ENCODE results near the gene C2orf76. TPM values are rescaled to one million over a fixed set of nuclear protein-coding genes. Genes with fewer than 3 reads are reported as not detected.

The C2orf76 gene
- total and polyA plus RNA-seq, 7 donors = 11.1 to 26.4 (median 17.6) TPM

DNA sequence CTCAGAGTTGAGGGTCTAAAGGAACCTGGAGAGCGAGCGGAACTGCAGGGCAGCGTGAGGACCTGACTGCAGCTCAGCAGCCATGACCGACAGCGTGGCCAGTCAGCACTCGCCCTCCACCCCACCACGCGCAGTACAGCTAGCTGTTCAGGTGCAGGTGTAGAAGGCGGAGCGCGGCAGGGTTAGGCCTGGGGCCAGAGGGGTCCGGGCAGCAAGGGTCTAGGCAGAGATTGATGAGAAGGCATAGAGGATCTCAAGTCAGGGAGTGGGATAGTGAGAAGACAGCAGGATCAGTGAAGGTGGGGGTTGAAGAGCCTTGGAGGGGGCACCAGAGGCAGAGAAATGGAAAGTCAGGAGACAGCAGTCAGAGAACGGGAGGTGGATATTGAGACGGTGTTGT is 72.0 kb downstream of the C2orf76 start:
- intact Hi-C loops (cut with DNase I) = no loop called here
- DNase-seq = no peak
- Histone ChIP-seq H3K27me3 (no peaks in the 10 kb centered on the region), H3K4me3 (no peak overlapping the region), H3K9me3 (no peaks in the 10 kb centered on the region), H3K4me1 (peaks cover 0 to 8% (median 2%) of the 10 kb centered on the region in 4 donors), H3K36me3 (peaks cover 0 to 4% (median 0%) of the 10 kb centered on the region in 4 donors), H3K27ac (no peak overlapping the region)
- TF ChIP-seq EP300 (IDR thresholded peaks at IDR 0.05) (no peak), POLR2AphosphoS5 (IDR thresholded peaks at IDR 0.05) (no peak), POLR2A (IDR thresholded peaks at IDR 0.05) (no peak)
- TF ChIP-seq, protein P1, sequence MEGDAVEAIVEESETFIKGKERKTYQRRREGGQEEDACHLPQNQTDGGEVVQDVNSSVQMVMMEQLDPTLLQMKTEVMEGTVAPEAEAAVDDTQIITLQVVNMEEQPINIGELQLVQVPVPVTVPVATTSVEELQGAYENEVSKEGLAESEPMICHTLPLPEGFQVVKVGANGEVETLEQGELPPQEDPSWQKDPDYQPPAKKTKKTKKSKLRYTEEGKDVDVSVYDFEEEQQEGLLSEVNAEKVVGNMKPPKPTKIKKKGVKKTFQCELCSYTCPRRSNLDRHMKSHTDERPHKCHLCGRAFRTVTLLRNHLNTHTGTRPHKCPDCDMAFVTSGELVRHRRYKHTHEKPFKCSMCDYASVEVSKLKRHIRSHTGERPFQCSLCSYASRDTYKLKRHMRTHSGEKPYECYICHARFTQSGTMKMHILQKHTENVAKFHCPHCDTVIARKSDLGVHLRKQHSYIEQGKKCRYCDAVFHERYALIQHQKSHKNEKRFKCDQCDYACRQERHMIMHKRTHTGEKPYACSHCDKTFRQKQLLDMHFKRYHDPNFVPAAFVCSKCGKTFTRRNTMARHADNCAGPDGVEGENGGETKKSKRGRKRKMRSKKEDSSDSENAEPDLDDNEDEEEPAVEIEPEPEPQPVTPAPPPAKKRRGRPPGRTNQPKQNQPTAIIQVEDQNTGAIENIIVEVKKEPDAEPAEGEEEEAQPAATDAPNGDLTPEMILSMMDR (IDR thresholded peaks at IDR 0.05) = no peak
- 89 to 93% methylated on average over 14 of the region's 14 CpGs for WGBS, 2 donors

DNA sequence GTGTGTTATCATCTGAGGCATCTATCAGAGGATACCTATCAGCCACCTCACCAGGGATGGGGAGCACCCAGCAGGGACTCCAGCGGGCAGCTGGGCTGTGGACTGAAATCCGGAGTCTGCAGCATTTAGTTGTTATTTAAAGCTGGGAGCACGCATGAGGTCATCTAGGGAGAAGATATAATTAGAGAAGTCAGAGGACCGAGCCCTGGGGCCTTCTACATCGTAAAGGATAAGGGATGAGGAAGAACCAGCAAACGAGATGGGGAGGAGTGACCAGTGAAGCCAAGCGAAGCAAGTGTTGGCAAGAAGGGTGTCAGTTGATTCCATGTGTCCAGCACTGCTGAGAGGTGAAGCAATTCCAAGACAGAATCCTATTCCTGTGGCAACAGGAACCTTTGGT is 72.7 kb downstream of the C2orf76 start:
- Histone ChIP-seq H3K27ac (no peak overlapping the region), H3K9me3 (no peaks in the 10 kb centered on the region), H3K4me3 (no peak overlapping the region), H3K4me1 (peaks cover 0 to 16% (median 9%) of the 10 kb centered on the region in 4 donors), H3K27me3 (no peaks in the 10 kb centered on the region), H3K36me3 (peaks cover 0 to 4% (median 0%) of the 10 kb centered on the region in 4 donors)
- DNase-seq = no peak
- intact Hi-C loops (cut with DNase I) = no loop called here
- TF ChIP-seq, protein P1 (IDR thresholded peaks at IDR 0.05) = no peak
- TF ChIP-seq POLR2A (IDR thresholded peaks at IDR 0.05) (no peak), EP300 (IDR thresholded peaks at IDR 0.05) (no peak), POLR2AphosphoS5 (IDR thresholded peaks at IDR 0.05) (no peak)
- 77 to 81% methylated on average over 7 of the region's 7 CpGs for WGBS, 2 donors

DNA sequence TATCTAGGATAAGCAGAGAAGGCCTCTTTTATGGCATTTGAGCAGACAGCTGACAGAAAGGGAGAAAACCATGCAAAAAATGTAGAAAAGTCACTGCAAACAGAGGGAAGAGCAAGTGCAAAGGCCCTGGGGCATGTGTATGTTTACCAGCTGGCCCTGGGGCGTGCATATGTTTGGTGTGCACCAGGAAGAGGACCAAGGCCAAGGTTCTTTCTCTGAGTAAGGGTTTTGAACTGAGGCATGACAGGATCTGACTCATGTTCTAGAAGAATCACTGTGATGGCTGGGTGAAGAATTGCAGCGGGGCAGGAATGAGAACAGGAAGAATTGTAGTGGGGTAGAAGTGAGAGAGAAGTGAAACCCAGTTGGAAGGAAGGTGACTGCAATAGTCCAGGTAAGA is 73.4 kb downstream of the C2orf76 start:
- Histone ChIP-seq H3K4me1 (peaks cover 0 to 23% (median 15%) of the 10 kb centered on the region in 4 donors), H3K4me3 (no peak overlapping the region), H3K27me3 (no peaks in the 10 kb centered on the region), H3K9me3 (no peaks in the 10 kb centered on the region), H3K36me3 (peaks cover 0 to 4% (median 0%) of the 10 kb centered on the region in 4 donors), H3K27ac (no peak overlapping the region)
- intact Hi-C loops (cut with DNase I) = no loop called here
- DNase-seq = no peak
- no peak for TF ChIP-seq POLR2AphosphoS5 (IDR thresholded peaks at IDR 0.05)
- 82 to 98% methylated on average over 2 of the region's 2 CpGs for WGBS, 2 donors

DNA sequence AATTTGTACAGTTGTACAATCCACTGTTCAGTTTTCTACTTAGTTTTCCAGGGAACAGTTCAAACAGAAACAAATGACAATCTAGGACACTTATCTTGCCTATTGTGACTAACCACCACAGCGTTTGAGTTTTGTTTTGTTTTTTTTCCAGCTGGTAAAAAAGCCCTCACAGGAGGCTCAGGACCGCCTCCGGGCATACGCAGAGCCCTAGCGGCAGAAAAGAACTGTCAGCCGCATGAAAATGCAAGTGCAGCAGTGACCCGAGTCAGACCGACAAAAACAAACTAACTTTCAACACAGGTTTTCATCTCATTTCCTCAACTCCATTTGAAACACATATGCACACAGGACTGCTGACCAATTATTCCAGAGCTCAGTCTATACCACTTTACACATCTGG is 74.4 kb downstream of the C2orf76 start:
- no peak overlapping the region for H3K27ac ChIP-seq
- TF ChIP-seq POLR2AphosphoS5 (IDR thresholded peaks at IDR 0.05) (no peak), EP300 (IDR thresholded peaks at IDR 0.05) (no peak), POLR2A (IDR thresholded peaks at IDR 0.05) (no peak)
- TF ChIP-seq, protein P1 (IDR thresholded peaks at IDR 0.05) = no peak
- intact Hi-C loops (cut with DNase I) = no loop called here
- H3K27me3 ChIP-seq = no peaks in the 10 kb centered on the region
- H3K4me1 ChIP-seq = peaks cover 0 to 24% (median 15%) of the 10 kb centered on the region in 4 donors
- H3K9me3 ChIP-seq = no peaks in the 10 kb centered on the region
- WGBS, 2 donors = 61 to 83% methylated on average over 8 of the region's 8 CpGs
- no peak overlapping the region for H3K4me3 ChIP-seq
- DNase-seq = no peak
- peaks cover 0 to 4% (median 0%) of the 10 kb centered on the region in 4 donors for H3K36me3 ChIP-seq

DNA sequence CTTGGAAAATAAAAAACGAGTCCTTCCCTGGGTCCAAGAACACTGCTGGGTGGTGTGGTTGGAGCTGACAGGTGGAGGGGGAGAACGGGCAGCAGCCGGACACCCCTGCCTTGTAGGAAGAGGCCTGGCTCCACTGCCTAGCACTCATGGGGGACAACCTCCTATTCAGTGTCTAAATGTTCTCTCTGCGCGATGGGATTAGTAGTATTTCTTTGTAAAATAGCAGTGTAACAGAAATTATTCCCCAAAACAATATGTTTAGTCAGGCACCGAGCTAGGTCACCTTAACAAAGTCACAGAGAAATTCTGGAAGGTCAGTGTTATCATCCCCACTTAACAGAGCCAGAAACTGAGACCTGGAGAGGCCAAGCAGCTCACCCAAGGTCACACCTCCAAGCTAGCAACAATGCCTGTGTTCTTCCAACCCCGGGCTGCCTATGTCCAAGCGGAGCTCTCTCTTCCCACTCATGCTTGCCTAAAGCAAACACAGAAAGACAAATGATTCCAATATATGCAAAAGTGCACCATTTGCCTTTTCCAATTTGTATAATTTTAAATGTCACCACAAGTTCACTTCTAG is 75.0 kb downstream of the C2orf76 start:
- DNase-seq = no peak
- H3K27ac ChIP-seq = no peak overlapping the region
- WGBS, 2 donors = 93 to 94% methylated on average over 8 of the region's 8 CpGs
- peaks cover 0 to 4% (median 0%) of the 10 kb centered on the region in 4 donors for H3K36me3 ChIP-seq
- intact Hi-C loops (cut with DNase I) = no loop called here
- H3K27me3 ChIP-seq = no peaks in the 10 kb centered on the region
- H3K4me1 ChIP-seq = peaks cover 0 to 24% (median 15%) of the 10 kb centered on the region in 4 donors
- TF ChIP-seq, protein P1 (IDR thresholded peaks at IDR 0.05) = no peak
- TF ChIP-seq POLR2A (IDR thresholded peaks at IDR 0.05) (no peak), POLR2AphosphoS5 (IDR thresholded peaks at IDR 0.05) (no peak)
- H3K9me3 ChIP-seq = no peaks in the 10 kb centered on the region
- no peak overlapping the region for H3K4me3 ChIP-seq
